GM12875 (cell line): ENCODE measurements around the gene IL21R.

Experiments used
- H3K4me3 ChIP-seq: one replicate; pipeline ENCODE4 v1.5.1; 2011; ENCODE audit warnings: low read depth, low read length, control low read depth
- TF ChIP-seq, protein P1 (sequence below): IDR thresholded peaks from 2 replicates; pipeline ENCODE4 v1.5.1; 2011; ENCODE audit warnings: low read depth, mild to moderate bottlenecking, control low read depth, inconsistent platforms, low read length, moderate library complexity, borderline replicate concordance; ENCODE audit not compliant: insufficient read depth

Gene IL21R

DNA sequence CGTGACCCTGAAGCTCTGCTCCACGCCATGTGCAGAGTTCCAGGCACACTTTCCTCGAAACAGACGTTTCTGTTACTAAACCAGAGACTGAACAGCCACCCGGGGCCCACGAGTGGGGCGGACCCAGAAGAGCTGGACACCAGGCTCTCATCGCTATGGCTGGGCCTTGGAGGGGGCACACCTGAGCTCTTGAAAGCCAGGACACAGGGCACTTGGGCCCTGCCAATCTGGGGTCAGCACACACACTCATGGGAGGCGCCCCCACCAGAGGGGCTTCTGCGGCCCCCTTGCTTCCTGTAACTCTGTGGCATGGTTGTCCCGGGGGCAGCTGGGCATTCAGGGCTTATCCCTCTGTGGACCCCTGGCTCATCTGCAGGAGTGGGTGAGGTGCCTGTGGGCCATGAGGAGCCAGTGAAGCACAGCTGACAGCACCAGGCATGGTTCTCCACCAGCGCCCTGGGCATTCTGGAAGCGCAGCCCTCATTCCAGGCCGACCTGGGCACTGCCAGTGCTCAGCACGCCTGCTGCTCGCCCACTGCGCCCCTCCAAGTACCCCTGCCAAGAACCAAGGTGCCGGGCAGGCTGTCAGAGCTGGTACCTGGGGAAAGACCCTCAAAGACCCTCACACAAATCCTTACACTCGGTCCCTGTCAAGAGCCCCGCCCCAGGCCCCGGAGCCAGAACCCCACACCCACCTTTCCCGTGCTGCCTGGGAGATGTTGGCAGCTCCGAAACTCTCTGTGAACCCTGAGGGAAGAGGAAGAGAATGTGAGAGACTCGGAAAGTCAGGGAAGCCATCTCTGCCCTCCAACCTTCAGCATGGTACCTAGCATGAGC, 61.1 kb downstream of the IL21R start:
- no peak overlapping the region for H3K4me3 ChIP-seq
- TF ChIP-seq, protein P1, sequence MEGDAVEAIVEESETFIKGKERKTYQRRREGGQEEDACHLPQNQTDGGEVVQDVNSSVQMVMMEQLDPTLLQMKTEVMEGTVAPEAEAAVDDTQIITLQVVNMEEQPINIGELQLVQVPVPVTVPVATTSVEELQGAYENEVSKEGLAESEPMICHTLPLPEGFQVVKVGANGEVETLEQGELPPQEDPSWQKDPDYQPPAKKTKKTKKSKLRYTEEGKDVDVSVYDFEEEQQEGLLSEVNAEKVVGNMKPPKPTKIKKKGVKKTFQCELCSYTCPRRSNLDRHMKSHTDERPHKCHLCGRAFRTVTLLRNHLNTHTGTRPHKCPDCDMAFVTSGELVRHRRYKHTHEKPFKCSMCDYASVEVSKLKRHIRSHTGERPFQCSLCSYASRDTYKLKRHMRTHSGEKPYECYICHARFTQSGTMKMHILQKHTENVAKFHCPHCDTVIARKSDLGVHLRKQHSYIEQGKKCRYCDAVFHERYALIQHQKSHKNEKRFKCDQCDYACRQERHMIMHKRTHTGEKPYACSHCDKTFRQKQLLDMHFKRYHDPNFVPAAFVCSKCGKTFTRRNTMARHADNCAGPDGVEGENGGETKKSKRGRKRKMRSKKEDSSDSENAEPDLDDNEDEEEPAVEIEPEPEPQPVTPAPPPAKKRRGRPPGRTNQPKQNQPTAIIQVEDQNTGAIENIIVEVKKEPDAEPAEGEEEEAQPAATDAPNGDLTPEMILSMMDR: no peak

DNA sequence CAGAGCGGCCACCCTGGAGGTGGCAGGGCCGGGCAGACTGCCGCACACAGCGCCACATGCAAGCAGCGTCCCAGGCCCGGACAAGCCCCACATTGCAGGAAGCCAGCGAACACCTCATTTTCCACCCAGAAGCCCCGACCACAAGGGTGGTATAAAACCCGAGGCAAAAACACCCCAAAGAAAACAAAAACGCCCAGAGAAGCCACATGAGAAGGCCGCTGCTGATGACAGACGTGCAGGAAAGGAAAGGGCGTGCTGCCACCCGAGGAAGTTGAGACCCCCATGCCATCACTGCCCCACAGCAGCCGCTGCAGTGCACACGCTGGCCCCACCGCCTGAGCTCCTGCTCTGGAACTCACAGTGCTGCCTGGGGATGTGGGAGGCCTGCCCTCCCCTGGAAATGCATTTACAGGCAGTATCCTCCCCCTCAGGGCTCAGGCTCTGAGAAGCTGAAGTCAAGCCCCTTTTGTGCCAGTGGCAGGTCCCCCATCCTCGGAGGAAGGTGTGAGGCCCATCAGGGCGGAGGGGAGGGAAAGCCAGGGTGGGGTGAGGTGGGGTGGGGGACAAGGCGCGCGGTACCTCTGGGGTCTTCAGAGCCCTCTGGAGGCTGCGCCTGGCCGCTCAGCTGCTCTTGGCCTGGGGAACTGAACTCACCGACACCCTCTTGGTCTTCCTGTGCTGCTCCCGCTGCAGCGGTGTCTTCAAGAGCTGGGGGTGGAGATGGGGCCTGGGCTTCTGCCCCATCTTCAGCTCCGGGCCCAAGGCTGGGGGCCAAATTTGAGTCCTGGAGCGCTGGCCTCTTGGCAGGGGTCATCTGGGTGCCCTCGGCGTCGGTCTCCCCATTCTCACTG, 62.0 kb downstream of the IL21R start:
- TF ChIP-seq, protein P1: no peak
- no peak overlapping the region for H3K4me3 ChIP-seq

DNA sequence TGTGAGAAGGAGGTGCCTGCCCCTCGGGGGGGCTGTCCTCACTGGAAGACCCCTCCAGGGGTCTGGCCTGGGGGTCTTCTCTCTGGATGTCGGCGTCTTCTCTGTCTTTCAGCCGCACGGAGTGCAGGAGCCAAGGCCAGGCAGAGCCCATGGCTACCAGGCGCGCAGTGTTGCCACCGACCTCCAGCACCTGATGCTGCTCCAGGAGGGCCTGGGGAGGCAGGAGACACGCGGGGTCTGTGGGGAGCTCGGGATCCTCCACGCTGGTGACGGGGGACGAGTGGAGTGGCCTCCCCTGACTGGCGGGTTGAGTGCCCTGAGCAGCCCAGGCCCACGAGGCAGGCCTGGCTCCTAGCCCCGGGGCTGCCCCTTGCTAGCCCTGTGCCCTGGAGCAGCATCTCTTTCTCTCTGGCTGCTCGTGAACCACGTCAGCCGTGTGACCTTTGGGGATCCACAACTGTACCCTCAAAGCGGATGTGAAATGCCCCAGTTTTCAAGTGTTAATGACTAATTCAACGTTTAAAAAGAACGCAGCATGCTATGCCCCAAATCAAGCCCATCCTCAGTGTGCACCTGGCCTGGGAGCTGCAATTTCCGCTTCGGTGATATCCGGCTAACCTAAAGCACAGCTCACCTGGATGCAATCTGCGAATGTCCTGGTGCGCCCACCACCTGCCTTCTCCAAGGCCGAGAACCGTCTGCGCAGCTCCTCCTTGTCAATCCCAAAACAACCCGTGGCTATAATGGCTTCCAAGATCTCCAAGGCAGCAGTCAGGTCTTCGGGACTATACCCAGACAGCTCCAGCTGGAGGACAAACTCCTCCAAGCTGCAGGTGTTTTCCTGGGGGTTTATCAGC, 62.9 kb downstream of the IL21R start:
- TF ChIP-seq, protein P1: no peak

DNA sequence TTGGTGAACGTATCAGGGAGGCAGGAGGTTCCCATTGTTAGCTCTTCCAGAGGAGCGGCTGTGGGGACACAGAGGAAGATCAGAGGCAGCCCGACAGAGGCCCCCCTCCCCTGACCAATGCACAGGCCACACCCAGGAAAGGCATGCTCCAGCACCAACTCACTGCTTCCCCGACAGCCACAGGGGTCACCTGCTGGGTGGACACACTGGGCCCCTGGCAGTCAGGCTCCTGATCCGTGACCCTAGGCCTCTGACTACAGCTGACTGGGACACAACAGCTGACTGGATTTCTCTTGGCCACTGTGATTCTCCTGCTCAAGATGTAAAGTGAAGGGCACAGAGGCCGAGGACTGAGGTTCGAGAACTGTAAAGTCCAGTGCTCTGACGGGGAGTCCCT, 63.5 kb downstream of the IL21R start:
- TF ChIP-seq, protein P1: no peak
- H3K4me3 ChIP-seq: no peak overlapping the region

More for the DNA sequence above, 62.9 kb downstream of the IL21R start:
- H3K4me3 ChIP-seq: no peak overlapping the region

DNA sequence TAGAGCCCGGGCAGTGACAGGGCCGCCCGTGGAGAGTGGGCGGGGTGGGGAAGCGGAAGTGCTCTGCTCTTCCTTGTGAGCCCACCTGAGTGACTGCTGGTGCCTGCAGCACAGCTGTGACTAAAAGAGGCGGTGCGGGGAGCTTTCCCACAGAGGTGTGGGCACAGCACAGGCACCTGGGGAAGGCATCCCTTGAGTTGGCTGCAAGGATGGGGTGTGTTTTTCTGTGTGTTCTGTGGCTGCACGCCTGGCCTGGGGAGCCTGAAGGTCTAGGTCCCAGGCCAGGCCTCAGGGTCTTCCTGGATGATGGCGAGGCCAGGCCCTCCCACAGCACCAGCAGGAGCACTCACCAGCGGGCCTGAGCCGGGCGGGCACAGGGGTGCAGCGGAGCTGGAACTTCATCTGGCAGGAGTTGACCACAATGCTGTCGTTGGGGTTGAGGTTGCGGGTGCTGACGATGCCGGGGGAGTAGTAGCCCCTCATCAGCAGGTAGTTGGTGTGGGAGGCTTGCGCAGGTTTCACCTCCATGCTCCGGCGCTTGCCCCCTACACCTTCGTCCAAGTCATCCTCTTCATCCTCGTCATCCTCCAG, 67.1 kb downstream of the IL21R start:
- no peak overlapping the region for H3K4me3 ChIP-seq
- TF ChIP-seq, protein P1: no peak
